Panc1 (cell line): ENCODE measurements around the gene LRRTM2. TPM values are rescaled to one million over a fixed set of nuclear protein-coding genes. Genes with fewer than 3 reads are reported as not detected.

Experiments
- ATAC-seq: fragments of 200-7000 bp; cut with Tn5 transposase; 2 replicates; pipeline ENCODE4 v1.9.1; 2020; ENCODE audit warnings: mild to moderate bottlenecking, moderate library complexity
- BruUV-seq: library from RNA; stranded (reverse); fragments of 400-500 nt; replicated peaks from 2 replicates; lab custom pipeline; 2021; lab: Mats Ljungman, UMichigan
- CTCF ChIA-PET: fragments of 300-600 bp; sonication (Branson Sonifier 250); formaldehyde crosslinking; loops from one replicate; lab custom pipeline; 2022; ENCODE audit warnings: antibody characterized with exemption; lab: Charles Lee
- POLR2A ChIA-PET: fragments of 300-600 bp; sonication (Branson Sonifier 250); formaldehyde crosslinking; loops from one replicate; lab custom pipeline; 2022; ENCODE audit warnings: antibody characterized with exemption; lab: Charles Lee
- DNase-seq: peaks from one replicate; pipeline ENCODE4 v3.0.0-alpha.2; 2010; ENCODE audit warnings: low read depth, low spot score
- H3K27ac ChIP-seq: 2 replicates; pipeline ENCODE4 v1.5.1; 2011; ENCODE audit warnings: mild to moderate bottlenecking, low read length, inconsistent platforms
- H3K27me3 ChIP-seq: fragments of 200-500 bp; sonication (Bioruptor generic); 2 replicates; pipeline ENCODE4 v1.6.0; 2014; ENCODE audit warnings: low read length, inconsistent platforms; ENCODE audit not compliant: control insufficient read depth, insufficient read depth
- H3K36me3 ChIP-seq: fragments of 200-500 bp; sonication (Bioruptor generic); 2 replicates; pipeline ENCODE4 v1.5.1; 2014; ENCODE audit warnings: inconsistent platforms, mild to moderate bottlenecking, low read length, moderate library complexity; ENCODE audit not compliant: control insufficient read depth, insufficient read depth
- H3K4me1 ChIP-seq: 2 replicates; pipeline ENCODE4 v1.5.1; 2011; ENCODE audit warnings: inconsistent platforms, mild to moderate bottlenecking, low read length, moderate library complexity; ENCODE audit not compliant: control insufficient read depth, insufficient read depth
- H3K4me3 ChIP-seq, 2 experiments: 2 replicates each; pipeline ENCODE4 v1.5.1; 2011 to 2012; ENCODE audit warnings: low read depth in 2 of 2, low read length in 2 of 2, mild to moderate bottlenecking in 2 of 2, inconsistent platforms in 1 of 2, moderate library complexity in 1 of 2
- H3K9me3 ChIP-seq: fragments of 200-500 bp; sonication (Bioruptor generic); 2 replicates; pipeline ENCODE4 v1.5.1; 2014; ENCODE audit warnings: low read depth, mild to moderate bottlenecking, inconsistent platforms, low read length, moderate library complexity; ENCODE audit not compliant: control insufficient read depth, insufficient read depth
- CTCF ChIP-seq: fragments of 450-650 bp; IDR thresholded peaks from 2 replicates; pipeline ENCODE4 v1.5.1; 2017; ENCODE audit warnings: mild to moderate bottlenecking
- POLR2AphosphoS5 ChIP-seq: IDR thresholded peaks from 2 replicates; pipeline ENCODE4 v1.6.1; 2012; ENCODE audit warnings: mild to moderate bottlenecking, low read depth, low read length, moderate library complexity
- REST ChIP-seq, 2 experiments: IDR thresholded peaks; 2 replicates each; pipeline ENCODE4 v1.6.1; 2011 to 2012; ENCODE audit warnings: low read depth in 2 of 2, control low read depth in 1 of 2, low read length in 1 of 2, mild to moderate bottlenecking in 1 of 2, moderate library complexity in 1 of 2; ENCODE audit not compliant: insufficient read depth in 1 of 2
- SIN3A ChIP-seq: IDR thresholded peaks from 2 replicates; pipeline ENCODE4 v1.6.1; 2012; ENCODE audit warnings: low read depth, mild to moderate bottlenecking, low read length, moderate library complexity, borderline replicate concordance; ENCODE audit not compliant: insufficient read depth
- TCF7L2 ChIP-seq: IDR thresholded peaks from 2 replicates; pipeline ENCODE4 v1.6.1; 2011; ENCODE audit warnings: mild to moderate bottlenecking, low read depth, low read length, inconsistent platforms
- in situ Hi-C: cut with HindIII; loops from 2 replicates; pipeline ENCODE4 v1.10.0; 2016; ENCODE audit warnings: low sequenced_read_pairs, low pct_unique_long_range_greater_than_20kb
- intact Hi-C: fragments of 100-400 bp; cut with micrococcal nuclease; formaldehyde crosslinking; loops from one replicate; pipeline ENCODE4 v1.10.0; 2022; ENCODE audit not compliant: unreplicated experiment
- total RNA-seq: library from RNA; stranded (reverse); gene quantifications from one replicate; pipeline ENCODE4 v1.2.1, GENCODE V29; 2021; ENCODE audit not compliant: unreplicated experiment

The LRRTM2 gene
- total RNA-seq, 1 experiment from 2014 or later = not detected

GRCh38 chr5:138878437-138879235 is 3.5 kb upstream of the LRRTM2 start:
- Histone ChIP-seq H3K4me1 (peaks cover 11% of the 10 kb centered on the region), H3K4me3 (no peak overlapping the region), H3K27me3 (no peaks in the 10 kb centered on the region), H3K36me3 (no peaks in the 10 kb centered on the region), H3K9me3 (no peaks in the 10 kb centered on the region), H3K27ac (no peak overlapping the region)
- intact Hi-C loops = no loop called here
- in situ Hi-C loops = no loop called here
- TF ChIP-seq CTCF (no peak), SIN3A (no peak)
- no peak for DNase-seq
- ChIA-PET CTCF (no interaction called here), POLR2A (no interaction called here)
- BruUV-seq = no TSS peak
- ATAC-seq = no peak

- no peak for ATAC-seq
- peaks cover 15% of the 10 kb centered on the region for H3K4me1 ChIP-seq
- TF ChIP-seq POLR2AphosphoS5 = no peak
- no peak for TF ChIP-seq CTCF
- no peak for TF ChIP-seq REST (IDR thresholded peaks at IDR 0.05; ENCODE audit: insufficient read depth in 1 of 2, low read depth in 2 of 2, low read length in 1 of 2)
- TF ChIP-seq SIN3A = no peak
- no peak for TF ChIP-seq TCF7L2
- in situ Hi-C loops (no loop called here), intact Hi-C loops (no loop called here)
- H3K4me3 ChIP-seq = no peak overlapping the region
- CTCF ChIA-PET = no interaction called here
- no peaks in the 10 kb centered on the region for H3K36me3 ChIP-seq
- H3K27me3 ChIP-seq = no peaks in the 10 kb centered on the region
- BruUV-seq = no TSS peak
- H3K27ac ChIP-seq = no peak overlapping the region
- no peak for DNase-seq
- no peaks in the 10 kb centered on the region for H3K9me3 ChIP-seq
- POLR2A ChIA-PET = no interaction called here
Observed at GRCh38 chr5:138876811-138877210, 1.7 kb upstream of the LRRTM2 start.
